Progenitor cell of endocrine pancreas (in vitro differentiated cells): Measurements from ENCODE around the gene PALMD. TPM values are rescaled to one million over a fixed set of nuclear protein-coding genes. Genes with fewer than 3 reads are reported as not detected.

Experiments
- DNase-seq: peaks from one replicate; pipeline ENCODE4 v3.0.0; 2021; ENCODE audit warnings: low spot score; ENCODE audit not compliant: unreplicated experiment
- H3K27ac Mint-ChIP-seq: 2 replicates; pipeline ENCODE4 v1.8.0; 2021; ENCODE audit warnings: mild to moderate bottlenecking, moderate library complexity, mixed read lengths
- H3K27me3 Mint-ChIP-seq: 2 replicates; pipeline ENCODE4 v1.8.0; 2021; ENCODE audit warnings: mixed read lengths
- H3K36me3 Mint-ChIP-seq: 2 replicates; pipeline ENCODE4 v1.8.0; 2022; ENCODE audit warnings: mixed read lengths; ENCODE audit not compliant: insufficient read depth
- H3K4me1 Mint-ChIP-seq: 2 replicates; pipeline ENCODE4 v1.8.0; 2021; ENCODE audit warnings: low read depth, mixed read lengths
- H3K4me3 Mint-ChIP-seq: 2 replicates; pipeline ENCODE4 v1.8.0; 2021; ENCODE audit warnings: low read depth, mild to moderate bottlenecking, moderate library complexity, mixed read lengths
- H3K9me3 Mint-ChIP-seq: 2 replicates; pipeline ENCODE4 v1.8.0; 2021; ENCODE audit warnings: low read depth, mixed read lengths
- CTCF ChIP-seq: fragments of 200-600 bp; sonication (generic); IDR thresholded peaks from one replicate; pipeline ENCODE4 v1.5.0; 2021; ENCODE audit warnings: antibody characterized with exemption, mild to moderate bottlenecking; ENCODE audit not compliant: unreplicated experiment
- total RNA-seq: library from RNA; stranded (reverse); gene quantifications from 2 replicates; pipeline ENCODE4 v1.2.1, GENCODE V29; 2021

The PALMD gene
- total RNA-seq, 1 donor from 2014 or later: 4.5 TPM

GRCh38 chr1:99622702-99623347 is 23.1 kb upstream of the PALMD start:
- no peaks in the 10 kb centered on the region for H3K9me3 Mint-ChIP-seq
- no peak overlapping the region for H3K27ac Mint-ChIP-seq
- H3K4me1 Mint-ChIP-seq: no peaks in the 10 kb centered on the region
- no peak overlapping the region for H3K4me3 Mint-ChIP-seq
- no peak for DNase-seq
- H3K27me3 Mint-ChIP-seq: no peaks in the 10 kb centered on the region
- no peaks in the 10 kb centered on the region for H3K36me3 Mint-ChIP-seq
- TF ChIP-seq CTCF: no peak

GRCh38 chr1:99623554-99623953 is 22.4 kb upstream of the PALMD start:
- no peak for DNase-seq
- H3K9me3 Mint-ChIP-seq: no peaks in the 10 kb centered on the region
- H3K27ac Mint-ChIP-seq: no peak overlapping the region
- no peak for TF ChIP-seq CTCF
- no peak overlapping the region for H3K4me3 Mint-ChIP-seq
- no peaks in the 10 kb centered on the region for H3K4me1 Mint-ChIP-seq
- no peaks in the 10 kb centered on the region for H3K36me3 Mint-ChIP-seq
- no peaks in the 10 kb centered on the region for H3K27me3 Mint-ChIP-seq

- H3K4me1 Mint-ChIP-seq: no peaks in the 10 kb centered on the region
- no peaks in the 10 kb centered on the region for H3K9me3 Mint-ChIP-seq
- H3K27ac Mint-ChIP-seq: no peak overlapping the region
- no peaks in the 10 kb centered on the region for H3K36me3 Mint-ChIP-seq
- no peak overlapping the region for H3K4me3 Mint-ChIP-seq
- no peak for DNase-seq
- no peaks in the 10 kb centered on the region for H3K27me3 Mint-ChIP-seq
- TF ChIP-seq CTCF: no peak
Measured at GRCh38 chr1:99627615-99628014, 18.3 kb upstream of the PALMD start.

- no peak for DNase-seq
- Mint-ChIP-seq H3K4me3 (no peak overlapping the region), H3K4me1 (no peaks in the 10 kb centered on the region), H3K27ac (no peak overlapping the region), H3K9me3 (no peaks in the 10 kb centered on the region), H3K36me3 (no peaks in the 10 kb centered on the region), H3K27me3 (no peaks in the 10 kb centered on the region)
- no peak for TF ChIP-seq CTCF
Measured at GRCh38 chr1:99629164-99629563, 16.7 kb upstream of the PALMD start.

GRCh38 chr1:99634971-99635624 is 10.8 kb upstream of the PALMD start:
- no peaks in the 10 kb centered on the region for H3K36me3 Mint-ChIP-seq
- no peak overlapping the region for H3K4me3 Mint-ChIP-seq
- no peaks in the 10 kb centered on the region for H3K27me3 Mint-ChIP-seq
- H3K9me3 Mint-ChIP-seq: no peaks in the 10 kb centered on the region
- peaks cover 21% of the 10 kb centered on the region for H3K4me1 Mint-ChIP-seq
- H3K27ac Mint-ChIP-seq: no peak overlapping the region
- TF ChIP-seq CTCF: no peak
- DNase-seq: no peak
